Upper lobe of right lung (tissue), 1 donor: ENCODE measurements around the gene ITGAL. TPM values are rescaled to one million over a fixed set of nuclear protein-coding genes. Genes with fewer than 3 reads are reported as not detected.

ENCODE experiments used
- ATAC-seq: fragments of 200-7000 bp; cut with Tn5 transposase; one replicate; pipeline ENCODE4 v1.9.1; 2020; ENCODE audit warnings: mild to moderate bottlenecking, moderate library complexity
- DNase-seq: peaks from one replicate; pipeline ENCODE4 v3.0.0-alpha.2; 2020
- H3K27ac ChIP-seq: fragments of 200-600 bp; one replicate; pipeline ENCODE4 v1.8.0; 2022
- H3K27me3 ChIP-seq: fragments of 200-600 bp; one replicate; pipeline ENCODE4 v1.8.0; 2022; ENCODE audit warnings: mild to moderate bottlenecking
- H3K36me3 ChIP-seq: fragments of 200-600 bp; one replicate; pipeline ENCODE4 v1.8.0; 2022
- H3K4me1 ChIP-seq: fragments of 200-600 bp; one replicate; pipeline ENCODE4 v1.8.0; 2022
- H3K4me3 ChIP-seq: fragments of 200-600 bp; one replicate; pipeline ENCODE4 v1.8.0; 2022; ENCODE audit warnings: mild to moderate bottlenecking
- H3K9me3 ChIP-seq: fragments of 200-600 bp; one replicate; pipeline ENCODE4 v1.8.0; 2022
- CTCF ChIP-seq: fragments of 200-600 bp; IDR thresholded peaks from one replicate; pipeline ENCODE4 v1.8.0; 2022; ENCODE audit warnings: antibody characterized with exemption
- intact Hi-C: fragments of 100-400 bp; cut with DNase I; formaldehyde crosslinking; loops from one replicate; pipeline ENCODE4 v1.11.0; 2022
- total RNA-seq: library from RNA; stranded (reverse); fragmentation: NEBNext Ultra II Directional; extraction: Animal tissue kit (Norgen Biotek cat#: 25700); gene quantifications from one replicate; pipeline ENCODE4 v1.2.1, GENCODE V29; 2021
- donor health status: DM: no; HTN: yes; CAD: no; lungs with severe emphysema.

The ITGAL gene
- total RNA-seq, 1 donor from 2014 or later, result 62.8 TPM

GRCh38 chr16:30481381-30481780 is 8.8 kb downstream of the ITGAL start:
- H3K4me1 ChIP-seq, result no peaks in the 10 kb centered on the region
- no peak for TF ChIP-seq CTCF
- H3K36me3 ChIP-seq, result peaks cover 11% of the 10 kb centered on the region
- no peaks in the 10 kb centered on the region for H3K9me3 ChIP-seq
- H3K4me3 ChIP-seq, result no peak overlapping the region
- ATAC-seq, result no peak
- intact Hi-C loops, result no loop called here
- no peak for DNase-seq
- H3K27me3 ChIP-seq, result no peaks in the 10 kb centered on the region
- no peak overlapping the region for H3K27ac ChIP-seq

- no peak for ATAC-seq
- intact Hi-C loops, result no loop called here
Observed at GRCh38 chr16:30482366-30482765, 9.8 kb downstream of the ITGAL start.

GRCh38 chr16:30484887-30485286 is 12.3 kb downstream of the ITGAL start:
- ATAC-seq (no peak), DNase-seq (no peak)
- peaks cover 19% of the 10 kb centered on the region for H3K36me3 ChIP-seq
- peaks cover 4% of the 10 kb centered on the region for H3K4me1 ChIP-seq
- no peaks in the 10 kb centered on the region for H3K27me3 ChIP-seq
- H3K9me3 ChIP-seq, result no peaks in the 10 kb centered on the region
- no peak overlapping the region for H3K4me3 ChIP-seq
- intact Hi-C loops, result no loop called here
- H3K27ac ChIP-seq, result no peak overlapping the region
- no peak for TF ChIP-seq CTCF

More at GRCh38 chr16:30482366-30482765, 9.8 kb downstream of the ITGAL start:
- no peaks in the 10 kb centered on the region for H3K27me3 ChIP-seq
- H3K9me3 ChIP-seq, result no peaks in the 10 kb centered on the region
- no peaks in the 10 kb centered on the region for H3K4me1 ChIP-seq
- no peak overlapping the region for H3K27ac ChIP-seq
- no peak overlapping the region for H3K4me3 ChIP-seq
- DNase-seq, result no peak
- H3K36me3 ChIP-seq, result peaks cover 11% of the 10 kb centered on the region
- no peak for TF ChIP-seq CTCF

- H3K4me1 ChIP-seq, result peaks cover 4% of the 10 kb centered on the region
- H3K4me3 ChIP-seq, result no peak overlapping the region
- intact Hi-C loops, result no loop called here
- ATAC-seq (no peak), DNase-seq (no peak)
- no peaks in the 10 kb centered on the region for H3K9me3 ChIP-seq
- no peaks in the 10 kb centered on the region for H3K27me3 ChIP-seq
- H3K27ac ChIP-seq, result no peak overlapping the region
- TF ChIP-seq CTCF, result no peak
- H3K36me3 ChIP-seq, result peaks cover 19% of the 10 kb centered on the region
Observed at GRCh38 chr16:30485818-30486436, 13.4 kb downstream of the ITGAL start.

- DNase-seq (no peak), ATAC-seq (peak; percentile 67)
- intact Hi-C loops, result no loop called here
- Histone ChIP-seq H3K4me1 (peaks cover 4% of the 10 kb centered on the region), H3K9me3 (no peaks in the 10 kb centered on the region), H3K36me3 (peaks cover 8% of the 10 kb centered on the region), H3K27me3 (no peaks in the 10 kb centered on the region), H3K4me3 (no peak overlapping the region), H3K27ac (no peak overlapping the region)
- no peak for TF ChIP-seq CTCF
Observed at GRCh38 chr16:30488764-30489605, 16.4 kb downstream of the ITGAL start.
